GM12878 (cell line): Measurements from ENCODE around the gene EIF1. TPM values are rescaled to one million over a fixed set of nuclear protein-coding genes. Genes with fewer than 3 reads are reported as not detected.

Experiments
- ASH2L ChIP-seq: fragments of 300-600, 200-600 bp; sonication (generic); IDR thresholded peaks from 2 replicates; pipeline ENCODE4 v1.6.1; 2017; ENCODE audit warnings: low read depth, mild to moderate bottlenecking, borderline replicate concordance
- ATF3 ChIP-seq: IDR thresholded peaks from 2 replicates; pipeline ENCODE4 v1.6.1; 2011; ENCODE audit warnings: low read depth, mild to moderate bottlenecking, low read length, moderate library complexity, borderline replicate concordance; ENCODE audit errors: extremely low read depth
- CBFB ChIP-seq: IDR thresholded peaks from 2 replicates; pipeline ENCODE4 v1.6.1; 2016; ENCODE audit warnings: antibody characterized with exemption, low read depth
- CHD1 ChIP-seq: IDR thresholded peaks from 2 replicates; pipeline ENCODE4 v1.6.1; 2012; ENCODE audit warnings: low read depth, low read length, improper control_type of control experiment
- EZH2 ChIP-seq: IDR thresholded peaks from 2 replicates; pipeline ENCODE4 v1.6.1; 2012; ENCODE audit warnings: low read depth, mild to moderate bottlenecking, control low read depth, inconsistent platforms, low read length, borderline replicate concordance; ENCODE audit not compliant: control insufficient read depth
- GABPA ChIP-seq: IDR thresholded peaks from 2 replicates; pipeline ENCODE4 v1.6.1; 2014; ENCODE audit warnings: antibody characterized with exemption, low read depth, mild to moderate bottlenecking, inconsistent platforms
- HCFC1 ChIP-seq: fragments of 150-350 bp; IDR thresholded peaks from 2 replicates; pipeline ENCODE4 v1.6.1; 2014; ENCODE audit warnings: low read length
- IKZF1 ChIP-seq: fragments of 450-650 bp; conservative IDR thresholded peaks from 2 replicates; pipeline ENCODE4 v1.6.1; 2017; ENCODE audit warnings: antibody characterized with exemption, mild to moderate bottlenecking
- IKZF2 ChIP-seq, 2 experiments: fragments of 450-650 bp; IDR thresholded peaks; 2 replicates each; pipeline ENCODE4 v1.6.1; 2017; ENCODE audit warnings: mild to moderate bottlenecking in 2 of 2, moderate library complexity in 2 of 2
- IRF5 ChIP-seq: fragments of 450-650 bp; IDR thresholded peaks from 2 replicates; pipeline ENCODE4 v1.6.1; 2017; ENCODE audit warnings: borderline replicate concordance
- JUND ChIP-seq: IDR thresholded peaks from 2 replicates; pipeline ENCODE4 v1.6.1; 2012; ENCODE audit warnings: low read depth, mild to moderate bottlenecking, low read length, improper control_type of control experiment, moderate library complexity
- KAT2A ChIP-seq: conservative IDR thresholded peaks from 2 replicates; pipeline ENCODE4 v1.6.1; 2011; ENCODE audit warnings: low read depth, low read length; ENCODE audit not compliant: control insufficient read depth
- LARP7 ChIP-seq: fragments of 450-650 bp; IDR thresholded peaks from 2 replicates; pipeline ENCODE4 v1.6.1; 2017; ENCODE audit warnings: mild to moderate bottlenecking
- MTA2 ChIP-seq: fragments of 450-650 bp; IDR thresholded peaks from 2 replicates; pipeline ENCODE4 v1.6.1; 2016; ENCODE audit warnings: low read depth, mild to moderate bottlenecking, moderate library complexity
- MYC ChIP-seq: IDR thresholded peaks from 2 replicates; pipeline ENCODE4 v1.6.1; 2011; ENCODE audit warnings: mild to moderate bottlenecking, low read length, moderate library complexity, inconsistent platforms; ENCODE audit not compliant: insufficient read depth, insufficient replicate concordance, insufficient read length, severe bottlenecking
- NFIC ChIP-seq: IDR thresholded peaks from 2 replicates; pipeline ENCODE4 v1.6.1; 2012; ENCODE audit warnings: low read depth, mild to moderate bottlenecking, inconsistent platforms, low read length, moderate library complexity
- NFYA ChIP-seq: IDR thresholded peaks from 2 replicates; pipeline ENCODE4 v1.6.1; 2011; ENCODE audit warnings: low read depth, mild to moderate bottlenecking, low read length, improper control_type of control experiment, borderline replicate concordance
- RAD21 ChIP-seq: IDR thresholded peaks from 2 replicates; pipeline ENCODE4 v1.6.1; 2011; ENCODE audit warnings: mild to moderate bottlenecking, low read depth, low read length, moderate library complexity; ENCODE audit not compliant: insufficient read depth
- RB1 ChIP-seq: fragments of 450-650 bp; formaldehyde crosslinking; IDR thresholded peaks from 2 replicates; pipeline ENCODE4 v1.6.1; 2017; ENCODE audit warnings: mild to moderate bottlenecking, borderline replicate concordance
- SMC3 ChIP-seq: IDR thresholded peaks from 2 replicates; pipeline ENCODE4 v1.6.1; 2011; ENCODE audit warnings: low read length, improper control_type of control experiment, borderline replicate concordance
- SREBF1 ChIP-seq: IDR thresholded peaks from 2 replicates; pipeline ENCODE4 v1.6.1; 2012; ENCODE audit warnings: mild to moderate bottlenecking, low read length
- SUPT20H ChIP-seq: IDR thresholded peaks from 2 replicates; pipeline ENCODE4 v1.6.1; 2011; ENCODE audit warnings: low read depth, mild to moderate bottlenecking, low read length, moderate library complexity, borderline replicate concordance; ENCODE audit not compliant: control insufficient read depth
- TAF1 ChIP-seq: IDR thresholded peaks from 2 replicates; pipeline ENCODE4 v1.6.1; 2011; ENCODE audit warnings: mild to moderate bottlenecking, low read depth, low read length, borderline replicate concordance
- TBL1XR1 ChIP-seq: IDR thresholded peaks from 2 replicates; pipeline ENCODE4 v1.6.1; 2012; ENCODE audit warnings: low read depth, low read length, improper control_type of control experiment
- TCF3 ChIP-seq: IDR thresholded peaks from 2 replicates; pipeline ENCODE4 v1.6.1; 2012; ENCODE audit warnings: low read depth, mild to moderate bottlenecking, low read length, borderline replicate concordance; ENCODE audit not compliant: insufficient read depth
- WRNIP1 ChIP-seq: IDR thresholded peaks from 2 replicates; pipeline ENCODE4 v1.6.1; 2011; ENCODE audit warnings: low read depth, low read length, improper control_type of control experiment, borderline replicate concordance
- ZNF207 ChIP-seq: fragments of 450-650 bp; IDR thresholded peaks from 2 replicates; pipeline ENCODE4 v1.6.1; 2014; ENCODE audit warnings: antibody characterized with exemption, mild to moderate bottlenecking, borderline replicate concordance
- ZNF217 ChIP-seq: fragments of 450-650 bp; IDR thresholded peaks from 2 replicates; pipeline ENCODE4 v1.6.1; 2017; ENCODE audit warnings: antibody characterized with exemption, mild to moderate bottlenecking
- ZNF24 ChIP-seq: fragments of 450-650 bp; IDR thresholded peaks from 2 replicates; pipeline ENCODE4 v1.6.1; 2017; ENCODE audit warnings: antibody characterized with exemption, mild to moderate bottlenecking
- polyA plus RNA-seq, 11 experiments: library from polyadenylated mRNA; depleted of rRNA in 4 of 11; unstranded in 6 of 11; stranded (reverse) in 5 of 11; fragments of >200 nt; fragmentation: Nextera tagmentation in 4 of 11; fragmentation: Illumina TruSeq in 1 of 11; extraction: Ambion mirVana in 4 of 11; extraction: Trizol in 1 of 11; gene quantifications; 1 replicate in 1 of 11; 2 replicates in 10 of 11; pipeline versions ENCODE4 v1.2.1 to v1.2.3, GENCODE V29; 2011 to 2016; ENCODE audit warnings: inconsistent platforms in 2 of 11, missing spikeins in 2 of 11, low read depth in 1 of 11
- total RNA-seq, 4 experiments: library from RNA; depleted of rRNA in 3 of 4; stranded (reverse); fragments of >200 nt in 3 of 4; fragmentation: Illumina TruSeq in 1 of 4; extraction: Trizol in 1 of 4; gene quantifications; 2 replicates each; pipeline versions ENCODE4 v1.2.1 to v1.2.3, GENCODE V29; 2013 to 2021

Gene EIF1
- total and polyA plus RNA-seq, 10 of the 15 experiments (the other 5 are each of a cell fraction or from before 2014, with no cell fraction given) = 39.4 to 815 (median 480) TPM

GRCh38 chr17:41688641-41689496 lies at the start of gene EIF1 (continued):
- TF ChIP-seq SUPT20H (no peak), GABPA (peak; percentile 90), ZNF24 (no peak), HCFC1 (peak; percentile 51), IRF5 (no peak), EZH2 (no peak), IKZF2 (IDR thresholded peaks at IDR 0.05) (peak; percentile 38 to 60; a peak in 2 of 4 replicates), RAD21 (no peak), TBL1XR1 (peak; percentile 35; the same call in 1 of the 2 replicates), IKZF1 (peak; percentile 75), ATF3 (no peak), CHD1 (peak; percentile 50), KAT2A (no peak), MYC (no peak), CBFB (peak; percentile 96), RB1 (peak; percentile 60; the same call in 1 of the 2 replicates), ASH2L (peak; percentile 85), TCF3 (peak; percentile 87; the same call in 1 of the 2 replicates), SMC3 (no peak), JUND (peak; percentile 64), SREBF1 (no peak), WRNIP1 (no peak), NFYA (no peak), LARP7 (peak; percentile 98), MTA2 (0 out of 2 replicates have a peak, but pooled peaks have one; percentile 14), ZNF207 (peak; percentile 93; the same call in 1 of the 2 replicates), ZNF217 (no peak), NFIC (no peak), TAF1 (peak; percentile 93)
